ENCODE results near the gene ENKUR.

DNA sequence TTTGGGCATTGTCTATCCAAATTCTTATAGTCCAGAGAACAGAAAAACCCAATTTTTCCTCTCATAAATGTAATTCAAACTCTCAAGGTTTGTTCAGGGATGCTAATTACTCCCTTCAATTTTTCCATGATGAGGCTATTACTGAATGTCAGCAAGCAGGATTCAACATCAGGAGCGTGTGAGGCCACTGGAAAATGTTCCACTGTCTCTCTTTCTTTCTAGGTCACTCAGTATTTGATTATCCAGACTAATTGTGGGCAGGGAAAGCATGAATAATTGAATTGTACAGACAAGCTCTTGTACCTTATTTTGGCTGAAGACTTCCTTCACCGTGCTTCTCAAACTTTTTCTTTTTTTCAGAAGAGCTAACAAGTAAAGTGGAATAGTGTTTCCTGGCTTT is 31.1 kb upstream of the ENKUR start:
- no peak for TF ChIP-seq GATA3 (IDR thresholded peaks at IDR 0.05; ENCODE audit: low read depth, low read length)
- TF ChIP-seq GATA2 (IDR thresholded peaks at IDR 0.05; ENCODE audit: low read depth, low read length): no peak

All from SH-SY5Y (cell line).